Hippocampal formation (tissue), 2 donors: ENCODE measurements around the gene NPR2.

Experiments
- DNase-seq, 2 donors: peaks; one replicate each; lab custom pipeline; 2025; lab: John Stamatoyannopoulos, UW

The NPR2 gene

GRCh38 chr9:35791297-35791921 lies at the start of gene NPR2:
NPR2 (plus strand) TSS chr9:35791591; CDS start chr9:35792409, 818 bp downstream.
- DNase-seq: peak in 1 of 2 donors; percentile 7

- DNase-seq: no peak
These were observed 49.7 kb upstream of the NPR2 start for GRCh38 chr9:35741740-35742139.

GRCh38 chr9:35743452-35743851 lies 47.9 kb upstream of the NPR2 start:
- DNase-seq: no peak

- no peak for DNase-seq
These were observed 47.4 kb upstream of the NPR2 start for GRCh38 chr9:35743880-35744518.

GRCh38 chr9:35745569-35745968 lies 45.8 kb upstream of the NPR2 start:
- no peak for DNase-seq

- DNase-seq: no peak
These were observed 44.8 kb upstream of the NPR2 start for GRCh38 chr9:35746583-35746982.

- DNase-seq: no peak
These were observed 43.0 kb upstream of the NPR2 start for GRCh38 chr9:35748242-35748857.

- DNase-seq: peak; percentile 58 to 81
These were observed 42.4 kb upstream of the NPR2 start, which contains the start of the genes GBA2 and RGP1 for GRCh38 chr9:35748858-35749514. GBA2 (minus strand) TSS chr9:35749228; CDS start chr9:35748704, 524 bp downstream. RGP1 (plus strand) TSS chr9:35749287; CDS start chr9:35749756, 469 bp downstream.

- no peak for DNase-seq
These were observed 41.7 kb upstream of the NPR2 start for GRCh38 chr9:35749515-35750255.

GRCh38 chr9:35750256-35750531 lies 41.2 kb upstream of the NPR2 start:
- no peak for DNase-seq

GRCh38 chr9:35753466-35753865 lies 37.9 kb upstream of the NPR2 start:
- no peak for DNase-seq

GRCh38 chr9:35754264-35754663 lies 37.1 kb upstream of the NPR2 start, which contains the start of gene MSMP:
MSMP (minus strand) TSS chr9:35754276; CDS start chr9:35754129, 147 bp downstream.
- no peak for DNase-seq

- DNase-seq: no peak
These were observed 36.3 kb upstream of the NPR2 start for GRCh38 chr9:35755071-35755470.

- DNase-seq: peak; percentile 19 to 62
These were observed 34.8 kb upstream of the NPR2 start for GRCh38 chr9:35756275-35757225.

GRCh38 chr9:35757226-35757891 lies 34.0 kb upstream of the NPR2 start:
- peak in 1 of 2 donors; percentile 35 for DNase-seq

- DNase-seq: no peak
These were observed 33.5 kb upstream of the NPR2 start for GRCh38 chr9:35757892-35758275.

GRCh38 chr9:35758475-35759050 lies 32.8 kb upstream of the NPR2 start:
- DNase-seq: no peak

GRCh38 chr9:35759795-35760194 lies 31.6 kb upstream of the NPR2 start:
- DNase-seq: no peak

GRCh38 chr9:35760651-35761050 lies 30.7 kb upstream of the NPR2 start:
- DNase-seq: no peak

GRCh38 chr9:35763181-35763580 lies 28.2 kb upstream of the NPR2 start:
- DNase-seq: no peak
